Muscle layer of duodenum (tissue), 2 donors: ENCODE measurements around the gene ENDOD1.
"Not testable (repeated sequence)": the region's sequence is repeated elsewhere in the genome, so short reads cannot be mapped to it uniquely, and the experiment has no call there.

Source experiments
- H3K27ac ChIP-seq: one replicate; pipeline ENCODE4 v1.7.0; 2013; ENCODE audit warnings: mild to moderate bottlenecking, low read length
- H3K27me3 ChIP-seq: one replicate; pipeline ENCODE4 v1.7.0; 2013; ENCODE audit warnings: low read depth, mild to moderate bottlenecking, control low read depth, low read length
- H3K36me3 ChIP-seq, 2 donors: one replicate each; pipeline ENCODE4 v1.7.0; 2013; ENCODE audit warnings: low read length in 2 of 2, control low read depth in 1 of 2, mild to moderate bottlenecking in 1 of 2; ENCODE audit not compliant: insufficient read depth in 2 of 2, control insufficient read depth in 1 of 2
- H3K4me1 ChIP-seq, 2 donors: one replicate each; pipeline ENCODE4 v1.7.0; 2013; ENCODE audit warnings: low read length in 2 of 2, mild to moderate bottlenecking in 2 of 2, control low read depth in 1 of 2, moderate library complexity in 1 of 2; ENCODE audit not compliant: insufficient read depth in 2 of 2, control insufficient read depth in 1 of 2
- H3K4me3 ChIP-seq, 2 donors: one replicate each; pipeline ENCODE4 v1.7.0; 2013; ENCODE audit warnings: low read length in 2 of 2, low read depth in 1 of 2, mild to moderate bottlenecking in 1 of 2
- H3K9me3 ChIP-seq, 2 donors: one replicate each; pipeline ENCODE4 v1.7.0; 2013; ENCODE audit warnings: low read length in 2 of 2, control low read depth in 1 of 2, mild to moderate bottlenecking in 1 of 2; ENCODE audit not compliant: control insufficient read depth in 1 of 2
- donor health status: healthy.

ENDOD1 gene

GRCh38 chr11:95134491-95134890, 44.8 kb downstream of the ENDOD1 start:
- no peaks in the 10 kb centered on the region for H3K9me3 ChIP-seq
- no peak overlapping the region for H3K27ac ChIP-seq
- no peak overlapping the region for H3K4me3 ChIP-seq
- H3K4me1 ChIP-seq: peaks cover 0 to 12% of the 10 kb centered on the region in 2 donors
- no peaks in the 10 kb centered on the region for H3K27me3 ChIP-seq
- peaks cover 0 to 3% of the 10 kb centered on the region in 2 donors for H3K36me3 ChIP-seq

DNA sequence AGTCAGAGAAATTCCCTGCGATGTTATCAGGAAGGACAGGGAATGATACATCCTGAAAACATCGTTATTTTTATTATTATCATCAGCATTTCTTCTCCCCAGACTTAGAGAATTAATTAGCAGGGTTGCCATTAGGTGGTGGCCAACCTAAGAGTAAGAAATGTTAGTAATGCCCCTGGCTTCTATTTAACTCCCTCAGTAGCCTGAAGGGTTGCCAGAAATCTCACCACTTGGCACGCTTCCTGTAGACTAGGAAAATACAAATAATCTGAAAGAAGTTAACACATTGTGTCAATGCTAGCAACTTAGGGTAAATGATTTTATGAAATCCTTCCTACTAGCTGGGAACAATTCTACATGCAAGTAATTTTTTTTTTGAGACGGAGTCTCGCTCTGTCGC, 45.5 kb downstream of the ENDOD1 start:
- no peaks in the 10 kb centered on the region for H3K27me3 ChIP-seq
- H3K27ac ChIP-seq: no peak overlapping the region
- no peaks in the 10 kb centered on the region for H3K36me3 ChIP-seq
- no peaks in the 10 kb centered on the region for H3K9me3 ChIP-seq
- H3K4me1 ChIP-seq: peaks cover 0 to 12% of the 10 kb centered on the region in 2 donors
- H3K4me3 ChIP-seq: no peak overlapping the region

DNA sequence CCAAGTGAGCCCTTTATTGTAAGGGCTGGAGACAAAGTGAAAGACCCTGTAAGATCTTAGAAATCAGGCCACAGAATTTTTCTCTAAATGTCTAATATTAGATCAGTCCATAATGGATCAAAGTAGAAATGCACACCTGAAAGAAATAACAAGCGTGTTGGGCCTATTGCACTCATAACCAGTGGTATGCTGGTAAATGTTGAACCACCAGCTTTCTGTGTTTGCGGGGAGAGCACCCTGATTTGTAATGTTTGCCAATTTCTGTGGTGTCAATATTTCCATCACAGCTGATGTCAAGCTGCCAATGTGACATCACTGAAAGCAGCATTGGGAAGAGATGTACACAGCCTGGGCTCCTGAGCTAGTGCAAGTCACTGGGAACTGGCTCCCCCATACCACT, 46.2 kb downstream of the ENDOD1 start:
- no peaks in the 10 kb centered on the region for H3K9me3 ChIP-seq
- no peaks in the 10 kb centered on the region for H3K27me3 ChIP-seq
- no peak overlapping the region for H3K4me3 ChIP-seq
- H3K36me3 ChIP-seq: no peaks in the 10 kb centered on the region
- H3K27ac ChIP-seq: no peak overlapping the region
- peaks cover 0 to 12% of the 10 kb centered on the region in 2 donors for H3K4me1 ChIP-seq

- H3K27ac ChIP-seq, H3K27me3 ChIP-seq, H3K36me3 ChIP-seq, H3K9me3 ChIP-seq, H3K4me3 ChIP-seq: not testable (repeated sequence)
- H3K4me1 ChIP-seq: peaks cover 0 to 12% of the 10 kb centered on the region in 2 donors
These were observed 47.1 kb downstream of the ENDOD1 start for GRCh38 chr11:95136747-95137146.

DNA sequence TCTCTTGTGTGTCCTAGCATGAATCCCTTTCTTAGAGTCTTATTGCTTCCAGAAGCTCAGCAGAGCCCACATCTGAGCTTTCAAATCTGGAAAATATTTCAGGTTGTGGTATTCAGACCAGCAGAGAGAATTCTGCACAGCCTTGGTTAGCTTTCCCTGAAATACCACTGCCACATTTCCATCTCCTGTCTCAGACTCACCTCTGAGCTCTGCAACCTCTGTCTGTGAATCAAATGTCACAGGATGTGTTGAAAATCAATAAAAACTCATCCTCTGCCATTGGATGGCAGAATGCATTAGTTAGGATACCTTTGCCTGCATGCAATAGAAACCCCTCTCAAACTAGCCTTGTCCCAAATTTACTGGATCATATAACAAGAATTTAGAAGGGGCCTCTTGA, 47.7 kb downstream of the ENDOD1 start:
- H3K27ac ChIP-seq: no peak overlapping the region

DNA sequence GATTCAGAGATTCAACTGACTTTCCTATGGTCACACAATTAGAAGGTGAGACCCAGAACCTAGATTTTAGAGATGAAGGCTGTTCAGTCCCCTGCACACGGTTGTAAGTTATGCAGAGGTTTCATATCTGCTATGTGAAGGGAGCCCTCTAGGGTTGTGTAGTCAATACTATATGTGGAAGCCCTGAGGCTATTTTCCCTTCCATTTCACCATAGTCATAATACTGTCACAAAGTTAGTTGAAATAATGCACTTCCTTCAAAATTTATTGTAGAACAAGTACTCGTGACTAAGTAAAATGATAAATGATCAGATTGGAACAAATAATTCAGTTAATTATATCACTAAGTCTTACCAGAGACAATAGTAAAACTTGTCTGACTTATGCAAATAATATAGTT, 48.8 kb downstream of the ENDOD1 start:
- Histone ChIP-seq H3K27me3 (no peaks in the 10 kb centered on the region), H3K4me1 (peaks cover 0 to 12% of the 10 kb centered on the region in 2 donors), H3K9me3 (no peaks in the 10 kb centered on the region), H3K4me3 (no peak overlapping the region), H3K27ac (no peak overlapping the region), H3K36me3 (no peaks in the 10 kb centered on the region)

More for the DNA sequence above, 47.7 kb downstream of the ENDOD1 start:
- Histone ChIP-seq H3K4me1 (peaks cover 0 to 12% of the 10 kb centered on the region in 2 donors), H3K4me3 (no peak overlapping the region), H3K27me3 (no peaks in the 10 kb centered on the region), H3K9me3 (no peaks in the 10 kb centered on the region), H3K36me3 (no peaks in the 10 kb centered on the region)

GRCh38 chr11:95140397-95141033, 50.9 kb downstream of the ENDOD1 start:
- H3K36me3 ChIP-seq: no peaks in the 10 kb centered on the region
- no peaks in the 10 kb centered on the region for H3K27me3 ChIP-seq
- no peaks in the 10 kb centered on the region for H3K4me1 ChIP-seq
- H3K27ac ChIP-seq: no peak overlapping the region
- H3K9me3 ChIP-seq: no peaks in the 10 kb centered on the region
- H3K4me3 ChIP-seq: no peak overlapping the region

DNA sequence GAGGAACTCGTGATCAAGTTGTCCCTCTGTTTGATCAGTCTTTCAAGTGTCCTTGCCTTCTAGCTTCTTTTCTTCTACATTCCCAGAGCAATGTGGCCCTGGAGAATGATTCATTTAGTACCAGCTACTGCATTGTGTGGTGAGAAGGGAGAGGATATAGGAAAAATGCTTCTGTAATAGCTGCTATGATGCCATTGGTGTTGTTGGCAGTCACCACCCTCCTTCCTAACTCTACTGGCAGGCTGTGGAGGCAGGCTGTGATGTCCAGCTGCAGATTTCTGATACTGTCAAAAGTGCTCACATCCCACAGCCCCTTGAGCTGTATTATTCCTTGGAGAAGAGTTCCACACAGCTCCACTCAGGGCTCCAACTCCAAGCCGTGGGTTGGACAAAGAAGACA, 52.8 kb downstream of the ENDOD1 start:
- Histone ChIP-seq H3K4me1 (peaks cover 0 to 6% of the 10 kb centered on the region in 2 donors), H3K9me3 (no peaks in the 10 kb centered on the region), H3K27me3 (no peaks in the 10 kb centered on the region), H3K4me3 (no peak overlapping the region), H3K27ac (no peak overlapping the region), H3K36me3 (no peaks in the 10 kb centered on the region)

DNA sequence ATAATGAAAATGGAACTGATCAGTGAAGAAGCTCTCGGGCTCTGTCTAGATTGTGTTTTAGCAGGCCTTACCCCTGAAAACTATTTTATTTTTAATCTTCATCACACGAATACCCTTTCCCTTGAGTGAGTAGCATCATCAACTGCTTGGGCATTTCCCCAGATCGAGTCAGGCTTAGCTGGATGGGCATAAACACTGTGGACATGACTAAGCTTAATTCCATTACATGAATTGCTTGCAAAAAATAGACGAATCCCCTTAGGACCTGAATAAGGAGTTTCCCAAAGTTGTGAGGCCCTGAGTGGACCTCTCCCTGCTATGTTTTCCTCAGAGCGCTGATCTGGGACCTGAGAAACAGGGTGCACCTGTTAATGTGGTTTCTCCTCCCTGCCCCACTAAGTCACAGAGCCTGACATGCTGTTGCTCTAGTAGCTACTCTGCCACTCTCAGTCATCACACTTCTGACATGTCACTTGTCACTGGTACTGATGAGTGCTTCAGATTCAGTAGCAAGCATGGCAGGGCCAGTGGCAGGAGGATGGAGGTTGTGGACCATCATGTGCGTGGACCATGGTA, 53.5 kb downstream of the ENDOD1 start:
- no peaks in the 10 kb centered on the region for H3K36me3 ChIP-seq
- H3K9me3 ChIP-seq: no peaks in the 10 kb centered on the region
- no peaks in the 10 kb centered on the region for H3K27me3 ChIP-seq
- H3K4me3 ChIP-seq: no peak overlapping the region
- peaks cover 2 to 13% of the 10 kb centered on the region in 2 donors for H3K4me1 ChIP-seq
- H3K27ac ChIP-seq: no peak overlapping the region

DNA sequence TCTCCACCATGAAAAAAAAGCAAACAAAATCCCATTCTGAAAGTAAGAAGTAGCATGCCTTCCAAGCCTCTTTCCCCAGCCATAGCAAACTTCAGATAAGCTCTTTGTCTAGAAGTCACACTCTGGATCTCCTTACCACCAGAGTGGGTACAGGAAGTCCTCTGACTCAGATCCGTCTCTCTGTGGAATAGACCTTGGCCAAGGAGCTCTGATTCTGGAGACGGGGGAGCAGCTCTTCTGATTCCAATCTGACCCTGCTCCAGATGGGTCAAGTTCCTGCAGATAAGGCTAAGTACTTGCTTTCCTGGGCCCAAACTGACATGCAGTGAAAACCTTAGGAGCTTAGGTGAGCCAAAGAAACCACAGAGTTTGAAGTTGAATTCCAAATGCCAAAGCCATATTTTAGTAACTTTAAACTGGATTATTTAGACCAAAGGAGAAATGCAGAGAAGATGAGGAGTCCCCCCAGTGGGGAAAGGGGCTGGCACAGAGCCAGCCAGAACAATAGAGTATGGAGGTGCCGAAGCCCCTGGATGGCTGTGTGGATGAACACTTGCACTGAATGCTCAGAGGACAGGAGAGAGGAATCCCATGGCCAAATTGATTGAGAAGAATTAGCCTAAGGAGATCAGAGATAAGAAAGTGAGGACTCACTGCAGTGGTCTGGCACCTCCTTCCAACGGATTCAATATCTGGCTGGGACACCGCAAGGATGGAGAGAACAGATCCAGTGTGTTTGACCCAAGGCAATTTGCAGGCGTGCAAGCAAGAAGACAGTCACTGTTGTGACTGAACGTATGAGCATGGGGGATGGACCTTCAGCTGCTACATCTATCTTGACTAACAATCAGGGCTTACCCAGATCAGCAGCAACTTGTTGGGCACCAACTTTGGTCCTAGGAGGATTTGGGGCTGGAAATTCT, 54.9 kb downstream of the ENDOD1 start:
- H3K27me3 ChIP-seq: no peaks in the 10 kb centered on the region
- peaks cover 6 to 24% of the 10 kb centered on the region in 2 donors for H3K4me1 ChIP-seq
- H3K36me3 ChIP-seq: no peaks in the 10 kb centered on the region
- no peaks in the 10 kb centered on the region for H3K9me3 ChIP-seq
- H3K4me3 ChIP-seq: no peak overlapping the region
- no peak overlapping the region for H3K27ac ChIP-seq

DNA sequence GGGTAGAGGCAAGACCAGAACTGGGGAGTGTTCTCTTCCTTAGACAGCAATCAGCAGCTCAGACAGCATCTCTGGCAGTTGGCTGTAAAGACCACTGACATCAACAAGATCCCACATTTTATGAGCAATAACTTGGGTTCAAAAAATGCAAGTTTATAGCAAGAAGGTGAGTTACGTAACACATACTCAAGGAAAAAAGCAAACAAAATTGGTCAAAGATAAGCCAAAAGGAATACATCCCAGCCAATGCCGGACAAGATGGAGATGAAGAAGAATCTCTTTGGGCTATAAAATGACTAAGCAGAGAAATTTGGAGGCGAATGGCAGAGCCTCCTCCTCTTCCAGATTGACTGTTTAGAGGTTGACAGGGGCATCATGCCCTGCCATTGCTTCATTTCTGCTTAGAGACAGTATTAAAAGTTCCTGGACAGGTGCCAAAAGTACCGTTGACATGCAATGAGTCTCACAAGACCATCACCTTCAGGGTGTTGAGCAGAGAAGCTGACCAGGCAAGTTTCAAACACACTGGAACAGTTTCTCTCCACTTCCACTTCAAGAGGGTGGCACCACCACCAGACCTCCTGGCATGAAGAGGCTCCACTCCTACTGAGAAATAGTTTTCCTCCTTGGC, 55.9 kb downstream of the ENDOD1 start:
- H3K27ac ChIP-seq: no peak overlapping the region
- no peaks in the 10 kb centered on the region for H3K27me3 ChIP-seq
- H3K4me1 ChIP-seq: peaks cover 6 to 29% of the 10 kb centered on the region in 2 donors
- H3K9me3 ChIP-seq: no peaks in the 10 kb centered on the region
- H3K4me3 ChIP-seq: no peak overlapping the region
- H3K36me3 ChIP-seq: no peaks in the 10 kb centered on the region
